Panc1 (cell line): ENCODE data around the gene CTDSP2.

Experiments
- POLR2AphosphoS5 ChIP-seq: IDR thresholded peaks from 2 replicates; pipeline ENCODE4 v1.6.1; 2012; ENCODE audit warnings: mild to moderate bottlenecking, low read depth, low read length, moderate library complexity
- REST ChIP-seq, 2 experiments: IDR thresholded peaks; 2 replicates each; pipeline ENCODE4 v1.6.1; 2011 to 2012; ENCODE audit warnings: low read depth in 2 of 2, control low read depth in 1 of 2, low read length in 1 of 2, mild to moderate bottlenecking in 1 of 2, moderate library complexity in 1 of 2; ENCODE audit not compliant: insufficient read depth in 1 of 2
- SIN3A ChIP-seq: IDR thresholded peaks from 2 replicates; pipeline ENCODE4 v1.6.1; 2012; ENCODE audit warnings: low read depth, mild to moderate bottlenecking, low read length, moderate library complexity, borderline replicate concordance; ENCODE audit not compliant: insufficient read depth
- TCF7L2 ChIP-seq: IDR thresholded peaks from 2 replicates; pipeline ENCODE4 v1.6.1; 2011; ENCODE audit warnings: mild to moderate bottlenecking, low read depth, low read length, inconsistent platforms
- TF ChIP-seq, protein P1 (sequence below): fragments of 450-650 bp; IDR thresholded peaks from 2 replicates; pipeline ENCODE4 v1.5.1; 2017; ENCODE audit warnings: mild to moderate bottlenecking

- TF ChIP-seq, protein P1, sequence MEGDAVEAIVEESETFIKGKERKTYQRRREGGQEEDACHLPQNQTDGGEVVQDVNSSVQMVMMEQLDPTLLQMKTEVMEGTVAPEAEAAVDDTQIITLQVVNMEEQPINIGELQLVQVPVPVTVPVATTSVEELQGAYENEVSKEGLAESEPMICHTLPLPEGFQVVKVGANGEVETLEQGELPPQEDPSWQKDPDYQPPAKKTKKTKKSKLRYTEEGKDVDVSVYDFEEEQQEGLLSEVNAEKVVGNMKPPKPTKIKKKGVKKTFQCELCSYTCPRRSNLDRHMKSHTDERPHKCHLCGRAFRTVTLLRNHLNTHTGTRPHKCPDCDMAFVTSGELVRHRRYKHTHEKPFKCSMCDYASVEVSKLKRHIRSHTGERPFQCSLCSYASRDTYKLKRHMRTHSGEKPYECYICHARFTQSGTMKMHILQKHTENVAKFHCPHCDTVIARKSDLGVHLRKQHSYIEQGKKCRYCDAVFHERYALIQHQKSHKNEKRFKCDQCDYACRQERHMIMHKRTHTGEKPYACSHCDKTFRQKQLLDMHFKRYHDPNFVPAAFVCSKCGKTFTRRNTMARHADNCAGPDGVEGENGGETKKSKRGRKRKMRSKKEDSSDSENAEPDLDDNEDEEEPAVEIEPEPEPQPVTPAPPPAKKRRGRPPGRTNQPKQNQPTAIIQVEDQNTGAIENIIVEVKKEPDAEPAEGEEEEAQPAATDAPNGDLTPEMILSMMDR, result no peak
- no peak for TF ChIP-seq POLR2AphosphoS5
- TF ChIP-seq REST (IDR thresholded peaks at IDR 0.05; ENCODE audit: insufficient read depth in 1 of 2, low read depth in 2 of 2, low read length in 1 of 2), result no peak
- TF ChIP-seq SIN3A, result no peak
- TF ChIP-seq TCF7L2, result no peak
Observed at GRCh38 chr12:57882575-57882974, 36.0 kb upstream of the CTDSP2 start.
